ENCODE results near the gene DLG2. TPM values are rescaled to one million over a fixed set of nuclear protein-coding genes. Genes with fewer than 3 reads are reported as not detected.
A peak's percentile ranks its signal among the peaks of the same experiment; 100 is the strongest.
"Not testable (repeated sequence)": the region's sequence is repeated elsewhere in the genome, so short reads cannot be mapped to it uniquely, and the experiment has no call there.

DLG2 gene
- total RNA-seq, 1 experiment from 2014 or later, result 1.8 TPM

DNA sequence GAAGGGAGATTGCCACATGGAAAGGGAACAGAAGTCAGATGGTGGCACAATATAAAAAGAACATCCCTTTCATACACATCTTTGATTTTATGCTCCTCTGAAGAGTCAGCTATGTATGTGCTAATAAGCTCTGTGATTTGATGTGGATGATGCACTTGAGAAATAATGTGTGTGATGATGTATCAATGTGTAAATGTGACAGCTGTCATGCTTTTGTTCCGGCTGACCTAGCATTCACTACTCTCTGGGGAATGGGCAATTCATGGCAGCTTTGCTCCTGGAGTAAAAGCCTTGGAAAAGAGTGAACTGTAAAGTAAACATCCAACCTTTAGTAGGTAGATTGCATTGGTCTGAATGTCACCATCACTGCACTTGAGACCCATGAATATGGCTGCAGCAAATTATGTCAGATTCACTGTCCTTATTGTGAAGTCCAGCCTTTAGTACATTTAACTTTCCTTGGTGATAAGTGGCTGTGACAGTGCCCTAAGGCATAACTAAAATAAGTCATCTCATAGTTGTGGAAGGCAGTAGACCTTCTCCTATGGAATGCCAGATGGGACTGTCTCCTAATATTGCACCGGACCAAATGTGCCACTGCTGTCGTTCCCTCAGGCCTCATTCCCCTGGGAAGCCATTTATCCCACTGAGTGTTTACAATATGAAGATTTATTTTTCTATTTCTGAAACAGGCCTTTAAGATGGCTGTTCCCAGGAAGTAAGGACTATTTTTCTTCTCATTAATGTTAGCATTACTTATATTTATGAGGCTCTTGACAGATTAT is 2162.8 kb downstream of the DLG2 start:
- DNase-seq, result no peak
- H3K36me3 ChIP-seq (replicated peaks; ENCODE audit: control insufficient read depth, insufficient read depth, low read length), result no peaks in the 10 kb centered on the region
- H3K4me3 ChIP-seq (ENCODE audit: insufficient read depth, low read depth, low read length), result no peak overlapping the region
- H3K27me3 ChIP-seq (ENCODE audit: control insufficient read depth, insufficient read depth, low read length), result no peaks in the 10 kb centered on the region

GRCh38 chr11:83459798-83460197 is 2167.3 kb downstream of the DLG2 start:
- Histone ChIP-seq H3K36me3 (replicated peaks; ENCODE audit: control insufficient read depth, insufficient read depth, low read length) (no peaks in the 10 kb centered on the region; the same call in 1 of the 2 replicates), H3K4me3 (ENCODE audit: insufficient read depth, low read depth, low read length) (no peak overlapping the region), H3K27me3 (ENCODE audit: control insufficient read depth, insufficient read depth, low read length) (no peaks in the 10 kb centered on the region)
- no peak for DNase-seq

DNA sequence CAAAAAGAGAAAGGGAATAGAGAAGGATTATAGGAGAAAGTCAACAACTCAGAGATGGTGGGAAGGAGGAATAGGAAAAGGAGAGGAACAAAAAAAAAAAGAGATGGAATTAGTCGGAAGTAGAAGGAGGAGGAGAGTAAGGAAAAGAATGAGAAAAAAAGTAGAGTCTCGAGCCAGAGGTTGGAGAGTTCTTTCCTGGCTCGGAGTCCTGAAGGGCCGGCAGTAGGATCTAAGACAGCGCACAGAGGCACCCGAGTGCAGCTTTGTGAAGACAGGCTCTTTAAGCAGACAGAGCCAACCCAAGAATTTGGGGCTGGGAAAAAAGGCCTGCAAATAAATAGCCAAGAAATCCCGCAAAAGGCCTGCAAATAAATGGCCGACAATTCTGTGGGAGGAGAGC is 2170.6 kb downstream of the DLG2 start:
- Histone ChIP-seq H3K27me3 (ENCODE audit: control insufficient read depth, insufficient read depth, low read length) (no peaks in the 10 kb centered on the region), H3K36me3 (replicated peaks; ENCODE audit: control insufficient read depth, insufficient read depth, low read length) (no peaks in the 10 kb centered on the region; the same call in 1 of the 2 replicates), H3K4me3 (ENCODE audit: insufficient read depth, low read depth, low read length) (no peak overlapping the region)
- no peak for DNase-seq

GRCh38 chr11:83456075-83456474 is 2171.1 kb downstream of the DLG2 start:
- Histone ChIP-seq H3K36me3 (replicated peaks; ENCODE audit: control insufficient read depth, insufficient read depth, low read length) (no peaks in the 10 kb centered on the region; the same call in 1 of the 2 replicates), H3K4me3 (ENCODE audit: insufficient read depth, low read depth, low read length) (no peak overlapping the region), H3K27me3 (ENCODE audit: control insufficient read depth, insufficient read depth, low read length) (no peaks in the 10 kb centered on the region)
- DNase-seq, result peak; percentile 46

DNA sequence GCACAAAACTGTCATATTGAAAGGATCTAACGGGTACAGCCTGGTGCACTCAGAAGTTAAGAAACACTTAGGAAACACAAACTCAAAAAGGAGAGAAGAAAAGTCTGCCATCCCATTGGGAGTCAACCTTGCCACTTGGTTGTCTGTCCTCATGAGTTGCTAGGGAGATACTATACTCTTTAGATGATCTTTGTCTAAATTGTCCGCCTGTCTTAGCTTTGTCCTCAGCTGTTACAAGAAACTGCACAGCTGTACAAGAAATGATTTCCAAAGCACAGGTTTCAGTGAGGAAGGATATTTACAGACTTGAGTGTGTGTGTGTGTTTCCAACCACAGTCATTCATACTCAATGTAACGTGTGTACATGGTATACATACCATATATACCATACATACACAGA is 2171.8 kb downstream of the DLG2 start:
- DNase-seq, result no peak
- Histone ChIP-seq H3K4me3 (ENCODE audit: insufficient read depth, low read depth, low read length) (no peak overlapping the region), H3K36me3 (replicated peaks; ENCODE audit: control insufficient read depth, insufficient read depth, low read length) (no peaks in the 10 kb centered on the region; the same call in 1 of the 2 replicates), H3K27me3 (ENCODE audit: control insufficient read depth, insufficient read depth, low read length) (no peaks in the 10 kb centered on the region)

DNA sequence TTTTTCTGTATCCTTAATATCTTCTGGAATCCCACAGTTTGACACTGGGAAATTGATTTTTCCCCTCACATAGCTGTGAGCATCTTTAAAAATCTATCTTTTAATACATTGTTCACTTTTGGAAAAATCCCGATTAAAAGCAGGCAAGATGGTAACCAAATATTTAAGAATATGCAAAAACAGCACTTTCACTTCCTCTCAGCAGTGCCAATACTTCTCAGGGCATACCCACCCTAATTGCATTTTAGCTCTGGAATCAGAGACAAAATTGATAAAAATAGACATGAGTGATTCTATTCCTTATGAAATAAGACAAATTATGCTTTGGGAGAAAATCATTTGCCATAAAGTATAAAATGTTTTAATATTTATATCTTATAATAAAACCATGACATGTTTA is 2172.5 kb downstream of the DLG2 start:
- no peak overlapping the region for H3K4me3 ChIP-seq (ENCODE audit: insufficient read depth, low read depth, low read length)
- no peak for DNase-seq
- no peaks in the 10 kb centered on the region; the same call in 1 of the 2 replicates for H3K36me3 ChIP-seq (replicated peaks; ENCODE audit: control insufficient read depth, insufficient read depth, low read length)
- H3K27me3 ChIP-seq (ENCODE audit: control insufficient read depth, insufficient read depth, low read length), result no peaks in the 10 kb centered on the region

GRCh38 chr11:83449338-83449913 is 2177.7 kb downstream of the DLG2 start:
- H3K4me3 ChIP-seq (ENCODE audit: insufficient read depth, low read depth, low read length), result no peak overlapping the region
- no peaks in the 10 kb centered on the region for H3K27me3 ChIP-seq (ENCODE audit: control insufficient read depth, insufficient read depth, low read length)
- no peaks in the 10 kb centered on the region for H3K36me3 ChIP-seq (replicated peaks; ENCODE audit: control insufficient read depth, insufficient read depth, low read length)
- DNase-seq, result no peak

DNA sequence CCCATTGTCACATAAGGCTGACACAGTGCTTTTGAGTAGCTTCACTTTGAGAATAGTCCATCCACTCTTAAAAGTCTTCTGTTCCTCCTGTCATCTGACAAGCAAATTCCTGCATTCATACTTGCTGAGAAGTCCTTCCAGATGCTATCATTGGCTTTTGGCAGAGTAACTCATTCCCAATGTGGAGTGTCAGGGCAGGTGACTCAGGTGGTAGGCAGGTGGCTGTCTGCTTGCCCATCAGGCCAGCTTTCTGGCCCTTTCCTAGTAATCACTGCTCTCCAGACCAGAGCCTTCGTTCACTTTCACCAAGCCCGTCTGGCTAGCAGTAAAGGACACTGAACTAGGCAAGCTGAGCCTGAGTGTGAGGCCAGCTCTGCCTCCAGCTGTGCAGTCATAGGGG is 2178.5 kb downstream of the DLG2 start:
- Histone ChIP-seq H3K4me3 (ENCODE audit: insufficient read depth, low read depth, low read length) (no peak overlapping the region), H3K36me3 (replicated peaks; ENCODE audit: control insufficient read depth, insufficient read depth, low read length) (no peaks in the 10 kb centered on the region), H3K27me3 (ENCODE audit: control insufficient read depth, insufficient read depth, low read length) (no peaks in the 10 kb centered on the region)
- no peak for DNase-seq

DNA sequence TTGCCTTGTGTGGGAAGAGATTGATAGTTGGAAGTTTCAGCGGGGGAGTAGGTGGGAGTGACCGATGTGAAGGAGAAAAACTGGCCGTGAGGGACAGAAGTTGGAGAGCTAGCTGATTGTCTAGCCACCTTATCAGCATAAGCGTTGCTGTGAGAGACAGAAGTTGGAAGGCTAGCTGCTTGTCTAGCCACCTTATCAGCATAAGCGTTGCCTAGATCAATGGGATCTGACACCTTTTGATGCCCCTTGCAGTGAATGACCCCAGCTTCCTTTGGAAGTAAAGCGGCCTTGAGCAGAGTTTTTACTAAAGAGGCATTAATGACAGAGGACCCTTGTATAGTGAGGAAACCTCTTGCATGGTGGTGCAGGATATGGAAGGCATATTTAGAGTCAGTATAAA is 2183.3 kb downstream of the DLG2 start:
- not testable (repeated sequence) for H3K27me3 ChIP-seq (ENCODE audit: control insufficient read depth, insufficient read depth, low read length); H3K4me3 ChIP-seq (ENCODE audit: insufficient read depth, low read depth, low read length); H3K36me3 ChIP-seq (replicated peaks; ENCODE audit: control insufficient read depth, insufficient read depth, low read length); DNase-seq

DNA sequence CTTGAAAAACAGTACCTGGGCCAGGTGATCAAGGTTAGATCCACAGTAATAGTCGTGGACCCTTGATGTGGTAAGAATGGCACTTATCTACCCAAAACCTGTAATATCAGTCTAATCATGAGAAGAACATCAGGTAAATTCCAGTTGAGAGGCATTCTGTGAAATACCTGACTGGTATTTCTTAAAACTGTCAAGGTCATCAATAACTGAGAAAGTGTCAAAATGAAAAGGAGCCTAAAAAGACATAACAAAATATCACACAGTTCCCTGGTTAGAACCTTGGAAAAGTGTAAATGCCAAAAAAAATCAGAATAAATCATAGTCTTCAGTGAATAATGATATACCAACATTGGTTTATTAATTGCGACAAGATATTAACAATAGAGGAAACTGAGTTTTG is 2185.5 kb downstream of the DLG2 start:
- no peaks in the 10 kb centered on the region for H3K36me3 ChIP-seq (replicated peaks; ENCODE audit: control insufficient read depth, insufficient read depth, low read length)
- H3K27me3 ChIP-seq (ENCODE audit: control insufficient read depth, insufficient read depth, low read length), result no peaks in the 10 kb centered on the region
- DNase-seq, result no peak
- H3K4me3 ChIP-seq (ENCODE audit: insufficient read depth, low read depth, low read length), result no peak overlapping the region

GRCh38 chr11:83441171-83441570 is 2186.0 kb downstream of the DLG2 start:
- DNase-seq, result no peak

DNA sequence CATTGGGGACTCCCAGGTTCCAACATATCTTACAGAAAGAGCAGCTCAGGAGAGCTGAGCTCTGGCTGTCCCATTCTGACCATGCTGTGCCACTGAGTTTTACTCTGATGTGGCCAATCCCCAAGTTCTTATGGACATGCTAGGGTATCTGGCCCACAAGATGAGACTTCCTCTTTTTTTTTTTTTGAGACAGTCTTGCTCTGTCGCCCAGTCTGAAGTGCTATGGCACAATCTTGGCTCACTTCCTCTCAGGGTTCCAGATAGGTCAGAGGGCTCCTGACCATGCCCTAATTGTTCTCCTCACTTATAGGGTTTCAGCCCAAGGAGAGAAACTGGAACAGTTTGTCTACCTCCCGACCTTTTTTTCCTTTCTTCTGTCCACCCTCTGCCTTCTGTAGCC is 2188.7 kb downstream of the DLG2 start:
- DNase-seq, result no peak
- Histone ChIP-seq H3K36me3 (replicated peaks; ENCODE audit: control insufficient read depth, insufficient read depth, low read length) (no peaks in the 10 kb centered on the region), H3K4me3 (ENCODE audit: insufficient read depth, low read depth, low read length) (no peak overlapping the region), H3K27me3 (ENCODE audit: control insufficient read depth, insufficient read depth, low read length) (no peaks in the 10 kb centered on the region)

More at GRCh38 chr11:83441171-83441570, 2186.0 kb downstream of the DLG2 start:
- Histone ChIP-seq H3K4me3 (ENCODE audit: insufficient read depth, low read depth, low read length) (no peak overlapping the region), H3K27me3 (ENCODE audit: control insufficient read depth, insufficient read depth, low read length) (no peaks in the 10 kb centered on the region), H3K36me3 (replicated peaks; ENCODE audit: control insufficient read depth, insufficient read depth, low read length) (no peaks in the 10 kb centered on the region)

- no peak overlapping the region for H3K4me3 ChIP-seq (ENCODE audit: insufficient read depth, low read depth, low read length)
- no peaks in the 10 kb centered on the region for H3K36me3 ChIP-seq (replicated peaks; ENCODE audit: control insufficient read depth, insufficient read depth, low read length)
- no peaks in the 10 kb centered on the region for H3K27me3 ChIP-seq (ENCODE audit: control insufficient read depth, insufficient read depth, low read length)
- DNase-seq, result no peak
These were observed 2189.2 kb downstream of the DLG2 start for GRCh38 chr11:83437939-83438338.

DNA sequence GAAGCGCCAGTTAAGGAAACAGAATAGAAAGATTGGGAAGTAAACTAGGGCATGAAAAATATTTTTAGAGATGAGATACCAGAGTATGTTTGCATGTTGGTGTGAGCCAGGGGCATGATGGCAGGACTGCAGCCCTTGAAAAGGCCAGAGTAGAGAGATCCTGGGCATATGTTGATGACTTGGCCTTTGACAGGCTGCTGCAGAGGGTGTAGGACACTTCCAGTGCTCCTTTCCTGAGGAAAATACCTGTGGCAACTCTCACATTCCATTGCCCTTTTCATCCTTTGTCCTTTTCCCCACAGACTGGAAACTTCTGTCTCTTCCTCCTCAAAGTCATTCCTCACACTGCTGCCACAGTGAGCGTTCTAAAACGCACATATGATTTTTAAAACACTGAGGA is 2190.3 kb downstream of the DLG2 start:
- no peak overlapping the region for H3K4me3 ChIP-seq (ENCODE audit: insufficient read depth, low read depth, low read length)
- DNase-seq, result no peak
- H3K36me3 ChIP-seq (replicated peaks; ENCODE audit: control insufficient read depth, insufficient read depth, low read length), result no peaks in the 10 kb centered on the region

GRCh38 chr11:83434812-83435211 is 2192.3 kb downstream of the DLG2 start:
- not testable (repeated sequence) for DNase-seq; H3K27me3 ChIP-seq (ENCODE audit: control insufficient read depth, insufficient read depth, low read length); H3K4me3 ChIP-seq (ENCODE audit: insufficient read depth, low read depth, low read length); H3K36me3 ChIP-seq (replicated peaks; ENCODE audit: control insufficient read depth, insufficient read depth, low read length)

More for the DNA sequence above, 2190.3 kb downstream of the DLG2 start:
- H3K27me3 ChIP-seq (ENCODE audit: control insufficient read depth, insufficient read depth, low read length), result no peaks in the 10 kb centered on the region

Data from H7 (cell line).